Measurements from ENCODE around the gene SLC9A9.
"Not testable (repeated sequence)": the region's sequence is repeated elsewhere in the genome, so short reads cannot be mapped to it uniquely, and the experiment has no call there.

Gene SLC9A9

GRCh38 chr3:143437405-143437804 lies 410.9 kb downstream of the SLC9A9 start:
- no peak for DNase-seq

DNA sequence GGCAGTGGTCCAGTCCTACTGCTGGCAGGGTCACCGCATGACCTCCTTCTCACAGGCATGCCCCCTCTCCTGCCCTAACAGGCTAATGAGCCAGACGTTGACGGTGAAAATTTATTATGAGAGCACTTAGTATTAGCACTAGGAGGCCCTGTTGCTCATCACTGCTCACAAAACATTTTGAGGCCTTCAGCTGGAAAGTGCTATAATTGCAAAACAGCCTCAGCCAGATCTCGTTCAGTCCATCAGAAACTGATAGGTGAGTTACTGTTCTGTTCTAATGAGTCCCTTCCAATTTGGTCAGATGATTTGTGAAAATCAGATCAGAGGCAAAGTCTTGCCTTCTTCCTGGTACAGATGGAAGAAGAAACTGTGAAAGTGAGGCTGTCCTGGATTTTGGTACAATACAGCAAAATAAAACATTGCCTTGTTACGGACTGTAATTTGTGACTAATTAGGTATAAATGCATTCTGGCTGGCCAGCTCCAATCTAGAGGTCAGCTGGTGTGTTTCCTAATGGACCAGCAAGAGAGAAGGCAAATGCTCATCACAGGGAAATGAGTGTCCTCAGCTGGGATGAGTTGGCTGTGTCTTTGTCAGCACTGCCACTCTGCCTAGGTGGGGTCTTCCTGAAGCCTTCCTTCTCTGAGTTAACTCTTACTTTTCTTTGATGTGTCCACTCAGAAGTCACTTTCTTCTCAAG lies 411.9 kb downstream of the SLC9A9 start:
- no peak for DNase-seq

DNA sequence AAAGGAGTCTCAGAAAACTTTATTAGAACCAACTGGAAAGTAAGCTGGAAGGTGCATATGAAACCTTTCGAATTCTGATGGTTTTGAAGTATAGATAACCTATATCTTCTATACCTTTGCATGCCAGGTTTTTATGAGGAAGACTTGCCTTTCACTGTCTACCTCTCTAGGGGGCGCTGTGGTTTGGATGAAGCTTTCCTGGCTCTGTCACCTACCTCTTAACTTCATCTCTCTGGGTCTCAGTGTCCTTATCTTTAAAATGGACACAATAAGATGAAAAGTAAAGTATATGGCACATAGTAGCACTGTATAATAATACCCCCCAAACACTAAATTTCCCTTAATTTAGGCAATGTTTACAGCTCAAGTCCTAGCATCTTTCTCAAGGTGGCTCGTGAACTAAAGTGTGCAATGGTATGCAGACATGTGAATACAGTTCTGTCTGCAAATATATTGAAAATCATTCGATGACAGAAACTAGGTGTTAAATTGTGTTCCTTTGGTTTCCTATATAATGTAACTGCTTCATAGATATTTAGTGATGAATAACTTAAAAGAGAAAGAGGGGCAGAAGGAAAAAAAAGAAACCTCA lies 414.4 kb downstream of the SLC9A9 start:
- no peak for DNase-seq

DNA sequence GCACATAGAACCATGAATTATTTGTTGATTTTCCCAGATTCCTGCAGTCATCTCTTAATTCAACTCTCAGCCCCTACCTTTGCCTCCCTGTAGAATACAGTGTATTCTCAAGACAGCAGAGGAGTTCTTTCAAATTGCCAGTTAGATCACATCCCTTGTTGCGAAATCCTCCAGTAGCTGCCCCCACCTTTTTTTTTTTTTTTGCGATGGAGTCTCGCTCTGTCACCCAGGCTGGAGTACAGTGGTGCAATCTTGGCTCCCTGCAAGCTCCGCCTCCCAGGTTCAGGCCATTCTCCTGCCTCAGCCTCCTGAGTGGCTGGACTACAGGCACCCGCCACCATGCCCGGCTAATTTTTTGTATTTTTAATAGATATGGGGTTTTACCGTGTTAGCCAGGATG lies 417.0 kb downstream of the SLC9A9 start:
- not testable (repeated sequence) for DNase-seq

- no peak for DNase-seq
These were observed 417.7 kb downstream of the SLC9A9 start for GRCh38 chr3:143430568-143430967.

GRCh38 chr3:143429628-143430514 lies 418.4 kb downstream of the SLC9A9 start:
- no peak for DNase-seq

DNA sequence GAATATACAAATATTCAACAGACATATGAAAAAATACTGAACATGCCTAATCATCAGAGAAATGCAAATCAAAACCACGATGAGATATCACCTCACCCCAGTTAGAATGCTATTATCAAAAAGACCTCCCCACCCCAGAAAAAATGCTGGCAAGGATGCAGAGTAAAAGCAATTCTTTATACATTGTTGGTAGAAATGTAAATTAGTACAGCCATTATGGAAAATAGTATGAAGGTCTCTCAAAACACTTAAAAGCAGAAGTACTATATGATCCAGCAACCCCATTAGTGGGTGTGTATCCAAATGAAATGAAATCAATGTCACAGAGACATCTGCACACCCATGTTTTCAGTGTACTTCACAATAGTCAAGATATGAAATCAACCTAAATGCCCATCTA lies 420.0 kb downstream of the SLC9A9 start:
- no peak for DNase-seq

DNA sequence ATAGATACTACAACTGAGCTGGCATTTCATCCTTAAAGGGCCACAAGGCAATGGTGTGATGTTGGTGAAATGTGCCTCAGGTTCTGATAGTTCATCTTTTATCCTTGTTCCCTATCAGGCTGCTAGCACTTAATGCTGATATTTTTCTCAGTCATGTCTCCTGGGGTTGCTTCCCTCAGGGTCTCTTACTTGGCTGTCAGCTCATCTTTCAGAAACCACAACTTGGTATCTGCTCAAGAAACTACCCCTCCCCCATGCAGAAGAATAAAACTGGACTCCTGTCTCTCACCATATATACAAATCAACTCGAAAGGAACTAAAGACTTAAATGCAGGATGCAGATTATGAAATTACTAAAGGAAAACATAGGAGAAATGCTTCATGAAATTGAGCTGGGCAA lies 420.6 kb downstream of the SLC9A9 start:
- no peak for DNase-seq

GRCh38 chr3:143424874-143425273 lies 423.4 kb downstream of the SLC9A9 start:
- no peak for DNase-seq

DNA sequence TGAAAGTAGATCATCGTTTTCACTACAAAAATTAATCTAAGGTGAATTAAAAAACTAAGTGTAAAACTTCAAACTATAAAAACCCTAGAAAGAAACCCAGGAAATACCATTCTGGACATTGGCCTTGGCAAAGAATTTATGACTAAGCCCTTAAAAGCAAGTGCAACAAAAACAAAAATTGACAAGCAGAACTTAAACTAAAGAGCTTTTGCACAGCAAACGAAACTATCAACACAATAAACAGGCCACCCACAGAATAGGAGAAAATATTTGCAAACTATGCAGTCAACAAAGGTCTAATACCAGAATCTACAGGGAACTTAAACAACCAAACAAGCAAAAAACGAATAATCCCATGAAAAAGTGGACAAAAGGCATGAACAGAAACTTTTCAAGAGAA lies 426.7 kb downstream of the SLC9A9 start:
- DNase-seq, result no peak

GRCh38 chr3:143419611-143420010 lies 428.7 kb downstream of the SLC9A9 start:
- no peak for DNase-seq

GRCh38 chr3:143418391-143418790 lies 429.9 kb downstream of the SLC9A9 start:
- no peak for DNase-seq

GRCh38 chr3:143416229-143416628 lies 432.0 kb downstream of the SLC9A9 start:
- DNase-seq, result no peak

DNA sequence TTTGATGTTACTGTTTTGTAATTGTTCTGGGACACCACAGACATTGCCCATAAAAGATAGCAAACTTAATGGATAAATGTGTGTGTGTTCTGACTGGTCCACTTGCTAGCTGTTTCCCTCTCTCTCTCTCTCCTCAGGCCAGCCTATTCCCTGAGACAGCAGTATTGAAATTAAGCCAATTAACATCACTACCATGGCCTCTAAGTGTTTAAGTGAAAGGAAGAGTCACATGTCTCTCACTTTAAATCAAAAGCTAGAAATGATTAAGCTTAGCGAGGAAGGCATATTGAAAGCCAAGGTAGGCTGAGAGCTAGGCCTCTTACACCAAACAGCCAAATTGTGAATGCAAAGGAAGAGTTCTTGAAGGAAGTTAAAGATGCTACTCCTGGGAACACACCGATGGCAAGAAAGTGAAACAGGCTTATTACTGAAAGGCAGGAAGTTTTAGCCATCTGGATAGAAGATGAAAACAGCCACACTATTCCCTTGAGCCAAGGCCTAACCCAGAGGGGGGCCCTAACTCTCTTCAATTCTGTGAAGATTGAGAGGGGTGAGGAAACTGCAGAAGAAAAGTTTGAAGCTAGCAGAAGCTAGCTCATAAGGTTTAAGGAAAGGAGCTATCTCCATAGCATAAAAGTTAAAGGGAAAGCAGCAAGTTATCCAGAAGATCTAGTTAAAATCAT lies 433.6 kb downstream of the SLC9A9 start:
- DNase-seq, result no peak

GRCh38 chr3:143413372-143413771 lies 434.9 kb downstream of the SLC9A9 start:
- no peak for DNase-seq

DNA sequence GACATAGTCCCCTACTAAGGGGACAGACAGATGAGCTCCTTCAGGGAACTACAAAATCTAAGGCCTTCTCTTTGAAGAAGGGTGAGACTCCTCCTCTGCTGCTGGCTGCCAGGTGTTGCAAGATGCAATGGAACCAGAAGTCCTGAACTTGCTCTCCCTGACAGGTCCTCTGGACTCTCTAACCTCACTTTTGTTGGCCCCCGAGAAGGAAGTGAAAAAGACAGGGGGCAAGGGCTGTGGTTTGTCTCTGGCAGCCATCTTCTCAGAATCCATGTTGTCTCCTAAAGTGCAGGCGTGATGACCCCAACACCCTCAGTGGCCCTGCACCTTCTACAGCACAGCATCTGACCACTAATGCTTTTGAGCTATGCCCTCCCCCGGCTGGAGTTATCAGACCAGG lies 436.2 kb downstream of the SLC9A9 start:
- no peak for DNase-seq

- DNase-seq, result no peak
These were observed 438.0 kb downstream of the SLC9A9 start for GRCh38 chr3:143410259-143410658.

DNA sequence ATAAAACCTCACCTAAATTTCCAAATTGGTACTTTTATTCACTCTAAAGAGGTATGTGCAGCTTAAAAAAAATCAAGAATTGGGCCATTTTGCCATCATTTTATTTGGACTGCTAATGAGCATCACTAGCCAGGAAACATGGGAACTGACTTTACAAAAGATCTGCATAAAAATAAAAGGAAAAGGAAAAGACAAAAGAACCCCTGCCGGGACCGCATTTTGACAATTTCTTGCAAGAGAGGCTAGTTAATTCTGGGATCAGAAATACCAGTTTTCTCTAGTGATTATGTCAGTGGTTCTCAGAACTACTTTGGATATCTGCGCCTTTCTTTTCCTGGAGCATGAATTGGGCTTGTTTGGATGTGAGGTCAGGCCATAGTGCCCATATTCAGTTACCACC lies 439.5 kb downstream of the SLC9A9 start:
- DNase-seq, result no peak

- no peak for DNase-seq
These were observed 445.7 kb downstream of the SLC9A9 start for GRCh38 chr3:143402602-143403001.

DNA sequence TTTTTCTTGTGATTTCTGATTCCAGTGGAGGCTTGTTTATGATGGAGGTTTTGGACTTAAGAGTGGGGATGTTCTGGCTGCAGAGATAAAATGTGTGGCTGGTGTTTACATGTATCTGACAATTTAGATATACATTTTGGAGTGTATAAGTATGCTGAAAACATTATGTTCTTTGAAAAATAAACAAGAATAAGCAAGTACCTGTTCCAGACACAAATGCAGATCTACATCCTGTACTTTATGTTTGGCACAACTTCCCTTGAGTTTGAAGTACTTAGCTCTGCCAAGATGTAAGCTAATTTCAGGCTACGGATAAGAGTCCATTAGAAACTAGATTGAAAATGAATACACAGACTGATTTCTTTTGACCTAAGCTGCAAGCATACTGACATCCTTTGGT lies 451.5 kb downstream of the SLC9A9 start:
- no peak for DNase-seq

DNA sequence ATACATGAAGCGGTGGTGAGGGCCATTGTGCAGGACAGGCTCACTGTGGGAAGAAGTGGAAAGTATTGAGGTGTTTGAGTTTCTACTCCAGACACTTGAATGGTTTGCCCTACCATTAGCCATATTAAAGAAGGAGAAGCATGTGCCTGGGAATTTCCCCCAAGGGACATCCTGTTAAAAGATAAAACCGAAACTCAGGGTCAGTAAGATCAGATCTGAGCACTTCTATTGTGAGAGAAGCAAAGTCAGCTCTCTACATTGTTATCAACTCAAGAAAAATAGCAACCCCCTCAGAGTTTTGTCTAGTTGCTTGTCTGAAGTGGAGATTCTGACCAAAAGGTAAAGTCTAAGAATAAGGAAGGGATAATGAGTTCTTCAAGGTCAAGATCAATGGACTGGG lies 458.9 kb downstream of the SLC9A9 start:
- no peak for DNase-seq

DNA sequence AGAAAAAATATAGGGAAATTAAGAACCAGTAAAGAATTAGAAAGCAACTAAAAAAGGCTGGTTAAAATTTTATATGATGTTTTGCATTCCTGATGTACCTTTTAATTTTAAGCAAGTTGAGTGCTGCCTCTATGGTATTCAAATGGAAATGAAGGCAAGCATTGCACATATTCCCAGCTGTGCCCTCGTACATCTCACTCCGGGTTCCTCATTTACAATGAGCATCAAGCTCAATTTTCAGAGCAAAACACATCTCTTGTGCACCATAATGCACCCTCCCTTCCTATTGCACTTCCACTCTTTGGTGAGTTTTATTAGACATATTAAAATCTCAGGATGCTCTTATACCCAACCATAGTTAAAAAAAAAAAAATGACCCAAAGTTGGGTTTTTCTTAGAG lies 460.8 kb downstream of the SLC9A9 start:
- no peak for DNase-seq

DNA sequence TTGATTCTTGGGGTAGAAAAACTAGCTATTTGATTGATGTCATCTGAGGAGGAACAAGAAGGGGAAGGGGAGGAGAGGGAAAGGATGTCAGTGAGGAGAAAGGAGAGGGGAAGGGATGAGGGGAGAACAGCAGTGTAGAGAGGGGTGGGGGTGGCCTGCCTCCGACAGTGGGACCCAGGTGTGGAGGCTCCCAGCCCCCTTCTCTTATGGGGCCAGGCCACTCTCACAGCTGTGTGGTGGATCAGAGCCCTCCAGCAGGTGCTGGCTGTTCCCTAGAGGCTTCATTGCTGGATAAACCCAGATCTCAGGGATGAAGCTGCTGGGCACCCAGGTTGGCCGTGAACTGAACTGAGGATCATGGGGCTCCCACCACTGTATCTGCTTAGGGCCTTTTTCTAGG lies 464.2 kb downstream of the SLC9A9 start:
- no peak for DNase-seq

Data from right forelimb (tissue), 1 donor.